HL-60/S4 treated with phorbol 12-myristate 13-acetate at 8.2 ng/mL for 4 days and 3 days (cell line): ENCODE data around the gene SBF2.
"Not testable (repeated sequence)": the region's sequence is repeated elsewhere in the genome, so short reads cannot be mapped to it uniquely, and the experiment has no call there.

Experiments used
- in situ Hi-C: fragments of 300-500 bp; cut with MboI; formaldehyde crosslinking; loops from 2 replicates; pipeline ENCODE4 v1.15.0; 2022; ENCODE audit warnings: low sequenced_read_pairs

SBF2 gene

GRCh38 chr11:9923280-9923679 is 370.7 kb downstream of the SBF2 start:
- in situ Hi-C loops, result no loop called here

GRCh38 chr11:9922806-9923205 is 371.2 kb downstream of the SBF2 start:
- in situ Hi-C loops, result no loop called here

GRCh38 chr11:9916480-9916879 is 377.5 kb downstream of the SBF2 start:
- in situ Hi-C loops, result no loop called here

GRCh38 chr11:9914064-9914463 is 380.0 kb downstream of the SBF2 start:
- in situ Hi-C loops, result no loop called here

- in situ Hi-C loops, result no loop called here
These were observed 387.8 kb downstream of the SBF2 start for GRCh38 chr11:9905960-9906791.

- in situ Hi-C loops, result no loop called here
These were observed 388.5 kb downstream of the SBF2 start for GRCh38 chr11:9905501-9905951.

- in situ Hi-C loops, result no loop called here
These were observed 390.4 kb downstream of the SBF2 start for GRCh38 chr11:9903579-9903978.

GRCh38 chr11:9901943-9902342 is 392.1 kb downstream of the SBF2 start:
- in situ Hi-C loops, result no loop called here

- in situ Hi-C loops, result not testable (repeated sequence)
These were observed 393.8 kb downstream of the SBF2 start for GRCh38 chr11:9900253-9900652.

- in situ Hi-C loops, result no loop called here
These were observed 394.3 kb downstream of the SBF2 start for GRCh38 chr11:9899676-9900075.

GRCh38 chr11:9896902-9897301 is 397.1 kb downstream of the SBF2 start:
- in situ Hi-C loops, result no loop called here

GRCh38 chr11:9895006-9895405 is 399.0 kb downstream of the SBF2 start:
- in situ Hi-C loops, result no loop called here

- in situ Hi-C loops, result no loop called here
These were observed 400.5 kb downstream of the SBF2 start for GRCh38 chr11:9893474-9893873.

- in situ Hi-C loops, result no loop called here
These were observed 405.1 kb downstream of the SBF2 start for GRCh38 chr11:9888938-9889337.

GRCh38 chr11:9887472-9887871 is 406.5 kb downstream of the SBF2 start:
- in situ Hi-C loops, result no loop called here

- in situ Hi-C loops, result no loop called here
These were observed 407.4 kb downstream of the SBF2 start for GRCh38 chr11:9886595-9886994.

GRCh38 chr11:9884601-9885000 is 409.4 kb downstream of the SBF2 start:
- in situ Hi-C loops, result no loop called here

- in situ Hi-C loops, result no loop called here
These were observed 413.4 kb downstream of the SBF2 start for GRCh38 chr11:9880657-9881056.

- in situ Hi-C loops, result no loop called here
These were observed 415.1 kb downstream of the SBF2 start for GRCh38 chr11:9878936-9879335.

GRCh38 chr11:9876331-9876730 is 417.7 kb downstream of the SBF2 start:
- in situ Hi-C loops, result no loop called here

- in situ Hi-C loops, result no loop called here
These were observed 418.2 kb downstream of the SBF2 start for GRCh38 chr11:9875862-9876261.

- in situ Hi-C loops, result no loop called here
These were observed 418.6 kb downstream of the SBF2 start for GRCh38 chr11:9875399-9875798.

- in situ Hi-C loops, result no loop called here
These were observed 419.6 kb downstream of the SBF2 start for GRCh38 chr11:9874466-9874865.
